ENCODE measurements around the gene ZXDC. TPM values are rescaled to one million over a fixed set of nuclear protein-coding genes. Genes with fewer than 3 reads are reported as not detected.

The ZXDC gene
- total RNA-seq, 1 donor from 2014 or later = 74.4 TPM

GRCh38 chr3:126516936-126517290, 41.2 kb upstream of the ZXDC start:
- intact Hi-C loops (cut with DNase I) = no loop called here
- TF ChIP-seq, protein P1, sequence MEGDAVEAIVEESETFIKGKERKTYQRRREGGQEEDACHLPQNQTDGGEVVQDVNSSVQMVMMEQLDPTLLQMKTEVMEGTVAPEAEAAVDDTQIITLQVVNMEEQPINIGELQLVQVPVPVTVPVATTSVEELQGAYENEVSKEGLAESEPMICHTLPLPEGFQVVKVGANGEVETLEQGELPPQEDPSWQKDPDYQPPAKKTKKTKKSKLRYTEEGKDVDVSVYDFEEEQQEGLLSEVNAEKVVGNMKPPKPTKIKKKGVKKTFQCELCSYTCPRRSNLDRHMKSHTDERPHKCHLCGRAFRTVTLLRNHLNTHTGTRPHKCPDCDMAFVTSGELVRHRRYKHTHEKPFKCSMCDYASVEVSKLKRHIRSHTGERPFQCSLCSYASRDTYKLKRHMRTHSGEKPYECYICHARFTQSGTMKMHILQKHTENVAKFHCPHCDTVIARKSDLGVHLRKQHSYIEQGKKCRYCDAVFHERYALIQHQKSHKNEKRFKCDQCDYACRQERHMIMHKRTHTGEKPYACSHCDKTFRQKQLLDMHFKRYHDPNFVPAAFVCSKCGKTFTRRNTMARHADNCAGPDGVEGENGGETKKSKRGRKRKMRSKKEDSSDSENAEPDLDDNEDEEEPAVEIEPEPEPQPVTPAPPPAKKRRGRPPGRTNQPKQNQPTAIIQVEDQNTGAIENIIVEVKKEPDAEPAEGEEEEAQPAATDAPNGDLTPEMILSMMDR (IDR thresholded peaks at IDR 0.05) = no peak
- DNase-seq (ENCODE audit: low spot score in 2 of 2) = no peak

GRCh38 chr3:126516152-126516935, 40.7 kb upstream of the ZXDC start:
- TF ChIP-seq, protein P1 (IDR thresholded peaks at IDR 0.05) = no peak
- no peak for DNase-seq (ENCODE audit: low spot score in 2 of 2)
- H3K4me1 ChIP-seq = no peaks in the 10 kb centered on the region
- intact Hi-C loops (cut with DNase I) = no loop called here
- H3K27me3 ChIP-seq = no peaks in the 10 kb centered on the region
- no peaks in the 10 kb centered on the region for H3K36me3 ChIP-seq
- H3K4me3 ChIP-seq = no peak overlapping the region
- no peaks in the 10 kb centered on the region for H3K9me3 ChIP-seq
- H3K27ac ChIP-seq = no peak overlapping the region

More at GRCh38 chr3:126516936-126517290, 41.2 kb upstream of the ZXDC start:
- H3K9me3 ChIP-seq = no peaks in the 10 kb centered on the region
- H3K27ac ChIP-seq = no peak overlapping the region
- no peaks in the 10 kb centered on the region for H3K36me3 ChIP-seq
- no peak overlapping the region for H3K4me3 ChIP-seq
- H3K4me1 ChIP-seq = no peaks in the 10 kb centered on the region
- no peaks in the 10 kb centered on the region for H3K27me3 ChIP-seq

DNA sequence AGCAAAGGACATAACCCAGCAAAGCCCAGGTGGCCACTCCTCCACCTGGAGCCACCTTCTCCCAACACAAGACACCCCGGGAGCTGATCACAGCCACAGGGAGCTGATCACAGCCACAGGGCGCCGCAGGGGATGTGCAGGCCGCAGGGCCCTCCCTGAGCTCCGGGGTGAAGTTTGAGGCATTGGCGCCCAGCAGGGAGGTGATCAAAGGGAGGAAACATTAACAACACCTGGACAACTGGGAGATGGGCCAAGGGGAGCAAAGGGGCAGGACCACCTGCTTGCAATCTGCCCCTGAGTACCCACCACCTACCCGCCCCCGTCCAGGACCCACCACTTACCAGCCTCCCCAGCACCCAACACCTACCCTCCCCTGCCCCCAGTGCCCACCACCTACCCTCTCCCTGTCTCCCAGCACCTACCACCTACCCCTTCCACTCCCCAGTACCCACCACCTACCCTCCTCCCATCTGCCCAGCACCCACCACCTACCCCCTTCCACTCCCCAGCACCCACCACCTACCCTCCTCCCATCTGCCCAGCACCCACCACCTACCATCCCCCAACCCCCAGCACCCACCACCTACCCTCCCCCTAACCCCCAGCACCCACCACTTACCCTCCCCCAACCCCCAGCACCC, 39.5 kb upstream of the ZXDC start:
- intact Hi-C loops (cut with DNase I) = no loop called here
- no peaks in the 10 kb centered on the region for H3K4me1 ChIP-seq
- no peak overlapping the region for H3K27ac ChIP-seq

GRCh38 chr3:126514161-126514560, 38.5 kb upstream of the ZXDC start:
- Histone ChIP-seq H3K9me3 (no peaks in the 10 kb centered on the region), H3K4me3 (no peak overlapping the region), H3K27me3 (no peaks in the 10 kb centered on the region), H3K27ac (no peak overlapping the region), H3K4me1 (no peaks in the 10 kb centered on the region), H3K36me3 (no peaks in the 10 kb centered on the region)
- intact Hi-C loops (cut with DNase I) = no loop called here
- no peak for DNase-seq (ENCODE audit: low spot score in 2 of 2)
- TF ChIP-seq, protein P1 (IDR thresholded peaks at IDR 0.05) = no peak

More for the DNA sequence above, 39.5 kb upstream of the ZXDC start:
- Histone ChIP-seq H3K4me3 (no peak overlapping the region), H3K9me3 (no peaks in the 10 kb centered on the region), H3K36me3 (no peaks in the 10 kb centered on the region), H3K27me3 (no peaks in the 10 kb centered on the region)
- DNase-seq (ENCODE audit: low spot score in 2 of 2) = no peak
- TF ChIP-seq, protein P1 (IDR thresholded peaks at IDR 0.05) = no peak

DNA sequence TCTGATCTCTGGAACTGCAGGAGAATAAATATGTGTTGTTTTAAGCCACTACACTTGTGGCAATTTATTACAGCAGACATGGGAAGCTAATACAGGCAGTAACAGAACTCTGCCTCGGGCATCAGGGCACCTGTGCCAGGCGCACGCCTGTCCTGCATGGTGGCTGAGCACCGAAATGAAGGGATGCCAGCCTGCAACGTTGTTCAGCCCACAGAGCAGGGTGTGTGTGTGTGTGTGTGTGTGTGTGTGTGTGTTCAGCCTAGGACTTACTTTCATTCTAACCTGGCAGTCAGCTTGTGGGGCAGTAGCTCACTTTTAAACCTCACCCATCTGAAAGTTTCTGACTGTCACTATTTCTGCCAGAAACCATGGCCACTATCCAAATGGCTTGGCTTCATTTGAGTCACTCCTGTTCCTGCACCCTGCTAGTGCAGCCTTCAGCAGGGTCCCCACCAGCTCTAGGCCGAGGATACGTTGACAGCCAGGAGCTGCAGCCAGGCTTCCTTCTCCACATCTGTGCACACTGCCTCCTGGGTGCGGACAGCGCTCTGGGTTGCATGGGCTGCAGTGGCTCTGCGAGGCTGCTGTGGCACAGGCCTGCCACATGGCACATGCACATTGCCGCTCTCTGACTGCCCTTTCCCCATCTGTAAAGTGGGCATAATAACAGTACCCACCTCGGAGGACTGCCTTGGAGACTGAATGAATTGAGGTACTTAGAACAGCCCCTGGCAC, 37.4 kb upstream of the ZXDC start:
- H3K27me3 ChIP-seq = no peaks in the 10 kb centered on the region
- H3K9me3 ChIP-seq = no peaks in the 10 kb centered on the region
- H3K36me3 ChIP-seq = no peaks in the 10 kb centered on the region
- H3K4me1 ChIP-seq = no peaks in the 10 kb centered on the region
- H3K27ac ChIP-seq = no peak overlapping the region
- intact Hi-C loops (cut with DNase I) = no loop called here
- no peak for DNase-seq (ENCODE audit: low spot score in 2 of 2)
- TF ChIP-seq, protein P1 (IDR thresholded peaks at IDR 0.05) = no peak
- H3K4me3 ChIP-seq = no peak overlapping the region

All from ascending aorta (tissue), 2 donors.